HL-60 (cell line): ENCODE results near the gene NAPEPLD.

Experiments used
- DNase-seq, 2 experiments: peaks; one replicate each; pipeline ENCODE4 v3.0.0-alpha.2; 2010 to 2020; ENCODE audit warnings: low read depth in 1 of 2, low spot score in 1 of 2
- H3K27ac ChIP-seq: fragments of 250-450 bp; sonication (Bioruptor Pico); replicated peaks from 2 replicates; pipeline ENCODE4 v1.5.1; 2020; ENCODE audit warnings: mild to moderate bottlenecking, moderate library complexity
- H3K27me3 ChIP-seq: fragments of 250-450 bp; sonication (Bioruptor Pico); 2 replicates; pipeline ENCODE4 v1.5.1; 2021; ENCODE audit warnings: mild to moderate bottlenecking, moderate library complexity; ENCODE audit not compliant: insufficient read depth, poor library complexity, severe bottlenecking
- H3K4me3 ChIP-seq: replicated peaks from 2 replicates; pipeline ENCODE4 v1.5.1; 2011; ENCODE audit warnings: mild to moderate bottlenecking, control low read depth, low read length; ENCODE audit not compliant: insufficient read depth
- GABPA ChIP-seq: IDR thresholded peaks from 2 replicates; pipeline ENCODE4 v1.6.1; 2012; ENCODE audit warnings: low read depth
- POLR2AphosphoS5 ChIP-seq: IDR thresholded peaks from 2 replicates; pipeline ENCODE4 v1.6.1; 2012; ENCODE audit warnings: low read depth
- SPI1 ChIP-seq: IDR thresholded peaks from 2 replicates; pipeline ENCODE4 v1.6.1; 2012; ENCODE audit warnings: low read depth, mild to moderate bottlenecking, borderline replicate concordance
- TF ChIP-seq, protein P1 (sequence below): IDR thresholded peaks from 2 replicates; pipeline ENCODE4 v1.6.1; 2012; ENCODE audit warnings: low read depth; ENCODE audit not compliant: insufficient replicate concordance
- TF ChIP-seq, protein P2 (sequence below): IDR thresholded peaks from one replicate; pipeline ENCODE4 v1.5.1; 2011; ENCODE audit warnings: low read length, control low read depth, inconsistent platforms; ENCODE audit not compliant: insufficient read depth

The NAPEPLD gene

DNA sequence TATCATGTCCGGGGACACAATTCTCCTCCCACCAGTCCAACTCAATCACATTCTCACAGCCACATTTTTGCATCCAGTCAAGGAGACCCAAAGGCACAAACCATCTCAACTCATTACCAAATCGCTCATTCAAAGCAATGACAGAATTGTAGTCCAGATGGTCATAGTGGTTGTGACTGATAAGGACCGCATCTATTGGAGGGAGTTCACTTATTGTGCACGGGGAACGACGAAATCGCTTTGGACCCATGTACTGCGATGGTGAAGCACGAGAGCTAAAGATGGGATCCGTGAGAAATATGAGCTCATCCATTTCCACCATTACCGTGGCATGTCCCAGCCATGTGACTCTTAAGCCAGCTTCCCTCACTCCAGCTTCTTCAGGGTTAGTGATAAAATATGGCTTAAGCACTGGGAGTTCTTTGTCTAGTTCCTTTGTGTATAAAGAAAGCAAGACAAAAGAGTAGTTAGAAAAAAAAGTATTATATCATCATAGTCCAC, 29.1 kb downstream of the NAPEPLD start:
- Histone ChIP-seq H3K4me3 (no peak overlapping the region), H3K27me3 (no peaks in the 10 kb centered on the region), H3K27ac (no peak overlapping the region)
- TF ChIP-seq SPI1 (no peak), POLR2AphosphoS5 (no peak), GABPA (no peak)
- TF ChIP-seq, protein P1, sequence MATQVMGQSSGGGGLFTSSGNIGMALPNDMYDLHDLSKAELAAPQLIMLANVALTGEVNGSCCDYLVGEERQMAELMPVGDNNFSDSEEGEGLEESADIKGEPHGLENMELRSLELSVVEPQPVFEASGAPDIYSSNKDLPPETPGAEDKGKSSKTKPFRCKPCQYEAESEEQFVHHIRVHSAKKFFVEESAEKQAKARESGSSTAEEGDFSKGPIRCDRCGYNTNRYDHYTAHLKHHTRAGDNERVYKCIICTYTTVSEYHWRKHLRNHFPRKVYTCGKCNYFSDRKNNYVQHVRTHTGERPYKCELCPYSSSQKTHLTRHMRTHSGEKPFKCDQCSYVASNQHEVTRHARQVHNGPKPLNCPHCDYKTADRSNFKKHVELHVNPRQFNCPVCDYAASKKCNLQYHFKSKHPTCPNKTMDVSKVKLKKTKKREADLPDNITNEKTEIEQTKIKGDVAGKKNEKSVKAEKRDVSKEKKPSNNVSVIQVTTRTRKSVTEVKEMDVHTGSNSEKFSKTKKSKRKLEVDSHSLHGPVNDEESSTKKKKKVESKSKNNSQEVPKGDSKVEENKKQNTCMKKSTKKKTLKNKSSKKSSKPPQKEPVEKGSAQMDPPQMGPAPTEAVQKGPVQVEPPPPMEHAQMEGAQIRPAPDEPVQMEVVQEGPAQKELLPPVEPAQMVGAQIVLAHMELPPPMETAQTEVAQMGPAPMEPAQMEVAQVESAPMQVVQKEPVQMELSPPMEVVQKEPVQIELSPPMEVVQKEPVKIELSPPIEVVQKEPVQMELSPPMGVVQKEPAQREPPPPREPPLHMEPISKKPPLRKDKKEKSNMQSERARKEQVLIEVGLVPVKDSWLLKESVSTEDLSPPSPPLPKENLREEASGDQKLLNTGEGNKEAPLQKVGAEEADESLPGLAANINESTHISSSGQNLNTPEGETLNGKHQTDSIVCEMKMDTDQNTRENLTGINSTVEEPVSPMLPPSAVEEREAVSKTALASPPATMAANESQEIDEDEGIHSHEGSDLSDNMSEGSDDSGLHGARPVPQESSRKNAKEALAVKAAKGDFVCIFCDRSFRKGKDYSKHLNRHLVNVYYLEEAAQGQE: no peak
- TF ChIP-seq, protein P2, sequence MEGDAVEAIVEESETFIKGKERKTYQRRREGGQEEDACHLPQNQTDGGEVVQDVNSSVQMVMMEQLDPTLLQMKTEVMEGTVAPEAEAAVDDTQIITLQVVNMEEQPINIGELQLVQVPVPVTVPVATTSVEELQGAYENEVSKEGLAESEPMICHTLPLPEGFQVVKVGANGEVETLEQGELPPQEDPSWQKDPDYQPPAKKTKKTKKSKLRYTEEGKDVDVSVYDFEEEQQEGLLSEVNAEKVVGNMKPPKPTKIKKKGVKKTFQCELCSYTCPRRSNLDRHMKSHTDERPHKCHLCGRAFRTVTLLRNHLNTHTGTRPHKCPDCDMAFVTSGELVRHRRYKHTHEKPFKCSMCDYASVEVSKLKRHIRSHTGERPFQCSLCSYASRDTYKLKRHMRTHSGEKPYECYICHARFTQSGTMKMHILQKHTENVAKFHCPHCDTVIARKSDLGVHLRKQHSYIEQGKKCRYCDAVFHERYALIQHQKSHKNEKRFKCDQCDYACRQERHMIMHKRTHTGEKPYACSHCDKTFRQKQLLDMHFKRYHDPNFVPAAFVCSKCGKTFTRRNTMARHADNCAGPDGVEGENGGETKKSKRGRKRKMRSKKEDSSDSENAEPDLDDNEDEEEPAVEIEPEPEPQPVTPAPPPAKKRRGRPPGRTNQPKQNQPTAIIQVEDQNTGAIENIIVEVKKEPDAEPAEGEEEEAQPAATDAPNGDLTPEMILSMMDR: no peak
- no peak for DNase-seq

DNA sequence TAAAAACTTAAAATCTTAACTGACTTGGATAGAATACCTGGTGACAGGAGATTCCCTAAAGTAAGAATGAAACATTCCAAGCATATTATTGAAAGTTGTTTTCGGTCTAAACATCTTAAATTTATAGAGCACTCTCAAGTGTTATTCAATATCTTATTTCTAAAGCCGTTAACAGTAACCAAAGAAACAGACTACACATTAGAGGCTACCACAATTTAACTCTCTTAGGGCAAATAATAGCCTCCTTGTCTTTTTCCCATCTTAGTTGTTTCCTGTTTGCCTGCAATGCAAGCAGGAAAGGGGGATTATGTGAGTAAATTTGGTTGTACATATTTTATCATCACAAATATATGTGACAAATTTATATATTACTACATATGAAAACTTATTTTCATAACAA, 31.4 kb downstream of the NAPEPLD start:
- TF ChIP-seq, protein P1: no peak
- TF ChIP-seq SPI1 (no peak), GABPA (no peak), POLR2AphosphoS5 (no peak)
- TF ChIP-seq, protein P2: no peak
- Histone ChIP-seq H3K27me3 (no peaks in the 10 kb centered on the region), H3K27ac (no peak overlapping the region), H3K4me3 (no peak overlapping the region)
- DNase-seq: no peak

DNA sequence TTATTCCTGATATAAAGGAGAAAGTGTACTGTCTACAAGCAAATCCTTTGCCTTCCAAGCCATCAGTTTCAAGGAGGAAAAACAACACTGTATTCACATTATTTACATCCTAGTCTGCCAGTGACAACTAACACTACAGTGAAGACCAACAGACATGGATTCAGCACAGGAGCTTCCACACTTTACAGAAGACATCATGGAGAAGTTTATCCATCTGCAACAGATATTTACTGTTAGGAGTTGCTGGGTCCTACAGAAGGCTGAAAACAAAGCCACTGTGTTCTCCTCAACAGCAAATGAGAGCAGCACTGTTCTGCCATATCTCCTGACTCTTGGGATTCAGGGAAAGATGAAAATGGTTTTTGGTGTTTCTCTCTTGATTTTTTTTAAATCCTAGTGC, 31.9 kb downstream of the NAPEPLD start:
- H3K4me3 ChIP-seq: no peak overlapping the region
- no peak for DNase-seq
- TF ChIP-seq SPI1 (no peak), POLR2AphosphoS5 (no peak), GABPA (no peak)
- TF ChIP-seq, protein P1: no peak
- TF ChIP-seq, protein P2: no peak
- H3K27ac ChIP-seq: no peak overlapping the region
- no peaks in the 10 kb centered on the region for H3K27me3 ChIP-seq
